ENCODE data around the gene TARBP1.
"Not testable (repeated sequence)": the region's sequence is repeated elsewhere in the genome, so short reads cannot be mapped to it uniquely, and the experiment has no call there.

Gene TARBP1

GRCh38 chr1:234507089-234507488, 28.1 kb upstream of the TARBP1 start:
- DNase-seq (ENCODE audit: low spot score) = peak; percentile 21

- peak; percentile 40 for DNase-seq (ENCODE audit: low spot score)
These were observed 26.8 kb upstream of the TARBP1 start for GRCh38 chr1:234505769-234506102.

GRCh38 chr1:234504969-234505768, 26.2 kb upstream of the TARBP1 start:
- DNase-seq (ENCODE audit: low spot score) = no peak

GRCh38 chr1:234504251-234504650, 25.3 kb upstream of the TARBP1 start:
- not testable (repeated sequence) for DNase-seq (ENCODE audit: low spot score)

- DNase-seq (ENCODE audit: low spot score) = no peak
These were observed 24.4 kb upstream of the TARBP1 start for GRCh38 chr1:234503193-234504050.

- DNase-seq (ENCODE audit: low spot score) = no peak
These were observed 23.8 kb upstream of the TARBP1 start for GRCh38 chr1:234502785-234503184.

- DNase-seq (ENCODE audit: low spot score) = peak; percentile 37
These were observed 21.3 kb upstream of the TARBP1 start for GRCh38 chr1:234500269-234500668.

- DNase-seq (ENCODE audit: low spot score) = no peak
These were observed 20.9 kb upstream of the TARBP1 start for GRCh38 chr1:234499943-234500245.

GRCh38 chr1:234499119-234499942, 20.4 kb upstream of the TARBP1 start:
- peak; percentile 88 for DNase-seq (ENCODE audit: low spot score)

GRCh38 chr1:234498448-234499118, 19.6 kb upstream of the TARBP1 start:
- no peak for DNase-seq (ENCODE audit: low spot score)

- DNase-seq (ENCODE audit: low spot score) = no peak
These were observed 18.6 kb upstream of the TARBP1 start for GRCh38 chr1:234497589-234497988.

- peak; percentile 40 for DNase-seq (ENCODE audit: low spot score)
These were observed 16.4 kb upstream of the TARBP1 start for GRCh38 chr1:234495231-234495990.

GRCh38 chr1:234494049-234494448, 15.1 kb upstream of the TARBP1 start:
- DNase-seq (ENCODE audit: low spot score) = no peak

GRCh38 chr1:234490793-234491479, 12.0 kb upstream of the TARBP1 start:
- no peak for DNase-seq (ENCODE audit: low spot score)

GRCh38 chr1:234489698-234490077, 10.7 kb upstream of the TARBP1 start:
- no peak for DNase-seq (ENCODE audit: low spot score)

- no peak for DNase-seq (ENCODE audit: low spot score)
These were observed 10.2 kb upstream of the TARBP1 start for GRCh38 chr1:234489007-234489697.

GRCh38 chr1:234488054-234489006, 9.4 kb upstream of the TARBP1 start:
- no peak for DNase-seq (ENCODE audit: low spot score)

- peak; percentile 86 for DNase-seq (ENCODE audit: low spot score)
These were observed 8.2 kb upstream of the TARBP1 start for GRCh38 chr1:234486858-234487840.
